T-helper 1 cell (primary cell): ENCODE results near the gene HRH1.
"Not testable (repeated sequence)": the region's sequence is repeated elsewhere in the genome, so short reads cannot be mapped to it uniquely, and the experiment has no call there.

Experiments used
- DNase-seq, 5 donors: peaks; one replicate each; pipeline ENCODE4 v3.0.0-alpha.2; 2012 to 2020
- total RNA-seq, 4 donors: gene quantifications; one replicate each; lab custom pipeline; 2026; lab: John Stamatoyannopoulos, UW

HRH1 gene, protein sequence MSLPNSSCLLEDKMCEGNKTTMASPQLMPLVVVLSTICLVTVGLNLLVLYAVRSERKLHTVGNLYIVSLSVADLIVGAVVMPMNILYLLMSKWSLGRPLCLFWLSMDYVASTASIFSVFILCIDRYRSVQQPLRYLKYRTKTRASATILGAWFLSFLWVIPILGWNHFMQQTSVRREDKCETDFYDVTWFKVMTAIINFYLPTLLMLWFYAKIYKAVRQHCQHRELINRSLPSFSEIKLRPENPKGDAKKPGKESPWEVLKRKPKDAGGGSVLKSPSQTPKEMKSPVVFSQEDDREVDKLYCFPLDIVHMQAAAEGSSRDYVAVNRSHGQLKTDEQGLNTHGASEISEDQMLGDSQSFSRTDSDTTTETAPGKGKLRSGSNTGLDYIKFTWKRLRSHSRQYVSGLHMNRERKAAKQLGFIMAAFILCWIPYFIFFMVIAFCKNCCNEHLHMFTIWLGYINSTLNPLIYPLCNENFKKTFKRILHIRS
- total RNA-seq = 0 to 0.36 (median 0.15) reads per million in 4 donors

DNA sequence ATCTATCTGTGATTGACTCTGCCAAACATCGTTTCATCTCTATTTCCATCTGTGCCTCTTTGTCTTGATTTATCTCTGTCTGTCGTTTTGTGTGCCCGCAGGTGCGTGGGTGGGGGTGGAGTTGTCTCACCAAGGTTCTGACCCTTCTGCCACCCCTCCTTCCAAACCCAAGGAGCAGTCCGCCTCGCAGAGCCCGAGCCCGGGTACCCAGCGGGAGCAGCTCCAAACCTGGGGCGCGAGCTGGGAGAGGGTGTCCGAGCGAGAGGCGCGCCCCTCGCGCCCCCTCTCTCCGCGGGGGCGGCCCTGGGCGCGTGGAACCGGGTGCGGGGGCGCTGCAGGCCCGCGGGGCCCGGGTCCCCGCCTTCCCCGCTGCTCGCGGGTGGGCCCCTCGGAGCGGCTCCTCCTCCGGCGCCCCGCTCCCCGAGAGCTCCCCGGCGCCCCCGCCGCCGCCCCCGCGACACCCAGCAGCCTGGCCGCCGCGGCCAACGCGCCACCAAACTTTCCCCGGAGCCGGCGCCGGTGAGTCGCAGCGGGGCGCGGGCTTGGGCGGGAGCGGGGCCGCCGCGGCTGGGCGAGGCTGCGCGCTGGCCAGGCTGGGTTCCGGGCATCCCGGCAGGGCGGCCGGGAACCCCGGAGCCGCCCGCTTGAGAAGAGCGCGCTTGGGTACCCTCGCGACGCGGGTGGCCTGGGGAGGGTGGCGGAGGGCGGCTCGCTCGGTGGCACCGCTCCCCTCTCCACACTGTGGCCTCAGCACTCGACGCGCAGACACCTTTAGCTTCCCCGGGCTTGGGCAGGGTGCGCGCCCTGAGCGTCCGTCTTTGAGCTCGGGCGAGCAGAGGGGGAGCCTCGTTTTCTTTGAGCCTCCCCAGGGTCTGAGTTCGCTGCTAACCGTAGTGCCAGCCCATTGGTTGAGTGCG is at the start of gene HRH1:
Gene HRH1, plus strand, starts transcription at position 458 of the 917 bp plus-strand sequence. CDS start 104,545 bp downstream, outside the sequence.
- DNase-seq = no peak

- DNase-seq = not testable (repeated sequence)
Measured at GRCh38 chr3:11113316-11113715, 41.0 kb upstream of the HRH1 start.

DNA sequence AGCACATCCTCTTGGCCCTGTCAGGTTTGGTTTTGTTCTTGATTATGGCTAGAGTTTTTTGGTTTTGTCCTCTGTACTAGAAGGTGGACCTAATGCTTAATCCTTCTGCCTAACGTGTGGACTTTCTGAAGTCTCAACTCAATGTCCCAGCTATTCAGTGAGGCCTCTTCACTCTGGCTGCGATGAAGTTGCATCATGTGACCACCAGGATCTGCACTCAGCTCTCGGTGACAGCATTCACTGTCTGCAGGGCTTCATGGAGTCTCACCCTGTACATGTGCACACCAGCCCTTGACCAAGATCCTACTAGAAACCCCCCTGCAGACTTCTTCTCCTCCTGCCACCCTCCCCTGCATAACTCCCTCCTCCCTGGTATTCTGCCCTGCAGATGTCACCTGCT is 38.7 kb upstream of the HRH1 start:
- no peak for DNase-seq

GRCh38 chr3:11116336-11117059 is 37.8 kb upstream of the HRH1 start:
- no peak for DNase-seq

GRCh38 chr3:11117591-11117990 is 36.7 kb upstream of the HRH1 start:
- DNase-seq = no peak

DNA sequence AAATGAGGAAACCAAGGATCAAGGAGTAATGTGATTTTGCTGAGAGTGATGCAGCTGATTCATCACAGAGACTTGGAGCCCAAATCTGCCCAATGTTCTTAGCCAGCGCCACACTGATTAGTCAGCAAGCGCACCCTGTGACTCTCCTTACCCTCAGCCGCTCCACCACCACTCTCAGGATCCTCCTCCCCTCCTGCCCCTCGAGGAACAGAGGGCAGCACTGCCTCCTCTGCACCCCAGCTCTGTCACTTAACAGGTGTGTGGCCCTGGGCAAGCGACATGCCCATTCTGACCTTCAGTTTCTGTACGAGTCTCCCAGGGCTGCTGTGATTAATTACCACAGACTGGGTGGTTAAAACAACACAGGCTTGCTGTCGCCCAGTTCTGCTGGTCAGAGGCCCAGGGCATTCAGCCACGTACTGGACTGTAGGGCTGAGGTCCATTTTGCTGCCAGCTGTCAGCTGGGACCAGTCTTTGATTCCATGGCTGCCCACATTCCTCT is 36.1 kb upstream of the HRH1 start:
- DNase-seq = no peak

- no peak for DNase-seq
Measured at GRCh38 chr3:11120091-11120805, 34.0 kb upstream of the HRH1 start.

- DNase-seq = no peak
Measured at GRCh38 chr3:11126653-11127052, 27.6 kb upstream of the HRH1 start.

DNA sequence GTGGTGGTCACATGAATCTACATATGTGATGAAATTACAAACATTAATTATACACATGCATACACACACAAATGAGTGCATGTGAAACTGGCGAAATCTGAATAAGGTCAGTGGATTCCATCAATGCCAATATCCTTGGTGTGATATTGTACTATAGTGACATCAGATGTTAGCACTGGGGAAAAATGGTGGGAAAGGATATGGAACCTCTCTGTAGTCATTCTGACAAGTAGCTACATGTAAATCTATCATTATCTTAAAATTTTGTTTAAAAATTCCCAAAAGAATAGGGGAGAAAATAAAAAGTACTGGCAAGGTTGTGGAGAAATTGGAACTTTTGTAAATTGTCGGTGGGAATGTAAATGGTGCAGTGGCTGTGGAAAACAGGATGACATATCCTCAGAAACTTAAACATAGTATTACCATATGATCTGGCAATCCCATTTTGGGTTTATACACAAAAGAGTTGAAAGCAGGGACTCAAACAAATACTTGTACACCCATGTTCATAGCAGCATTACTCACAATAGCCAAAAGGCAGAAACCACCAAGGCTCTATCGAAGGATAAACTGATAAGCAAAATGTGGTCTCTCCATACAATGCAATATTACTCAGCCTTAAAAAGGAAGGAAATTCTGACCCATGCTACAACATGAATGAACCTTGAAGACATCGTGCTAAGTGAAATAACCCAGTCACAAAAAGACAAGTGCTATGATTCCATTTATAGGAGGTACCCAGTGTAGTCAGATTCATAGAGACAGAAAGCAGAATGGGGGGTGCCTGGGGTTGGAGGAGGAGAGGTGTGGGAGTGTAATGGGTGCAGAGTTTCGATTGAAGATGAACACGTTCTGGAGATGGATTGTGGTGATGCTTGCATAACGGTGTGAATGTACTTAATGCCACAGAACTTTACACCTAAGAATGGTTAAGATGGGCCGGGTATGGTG is 25.3 kb upstream of the HRH1 start:
- no peak for DNase-seq

DNA sequence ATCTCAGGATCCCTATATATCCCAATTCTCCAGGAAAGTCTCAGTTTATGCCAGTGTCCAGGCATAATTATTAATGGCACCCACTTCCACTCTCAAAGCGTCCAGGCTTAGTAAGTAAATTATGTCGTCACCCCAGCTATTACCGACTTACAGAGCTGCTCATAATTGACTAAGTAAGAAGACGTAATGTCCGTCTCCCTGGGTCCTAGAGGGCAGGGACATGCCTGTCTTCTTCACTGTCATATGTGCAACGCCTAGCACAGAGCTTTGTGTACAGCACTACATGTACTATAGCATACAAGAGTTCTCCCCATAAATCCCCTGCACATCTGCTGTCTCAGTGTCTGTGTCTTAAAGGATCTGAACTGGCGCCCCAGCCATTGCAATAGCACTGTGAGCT is 23.9 kb upstream of the HRH1 start:
- no peak for DNase-seq

GRCh38 chr3:11131371-11131770 is 22.9 kb upstream of the HRH1 start:
- no peak for DNase-seq

GRCh38 chr3:11131886-11132285 is 22.4 kb upstream of the HRH1 start:
- DNase-seq = not testable (repeated sequence)

- DNase-seq = no peak
Measured at GRCh38 chr3:11132861-11133260, 21.4 kb upstream of the HRH1 start.

GRCh38 chr3:11134794-11135193 is 19.5 kb upstream of the HRH1 start:
- no peak for DNase-seq

GRCh38 chr3:11136116-11136515 is 18.2 kb upstream of the HRH1 start:
- no peak for DNase-seq

DNA sequence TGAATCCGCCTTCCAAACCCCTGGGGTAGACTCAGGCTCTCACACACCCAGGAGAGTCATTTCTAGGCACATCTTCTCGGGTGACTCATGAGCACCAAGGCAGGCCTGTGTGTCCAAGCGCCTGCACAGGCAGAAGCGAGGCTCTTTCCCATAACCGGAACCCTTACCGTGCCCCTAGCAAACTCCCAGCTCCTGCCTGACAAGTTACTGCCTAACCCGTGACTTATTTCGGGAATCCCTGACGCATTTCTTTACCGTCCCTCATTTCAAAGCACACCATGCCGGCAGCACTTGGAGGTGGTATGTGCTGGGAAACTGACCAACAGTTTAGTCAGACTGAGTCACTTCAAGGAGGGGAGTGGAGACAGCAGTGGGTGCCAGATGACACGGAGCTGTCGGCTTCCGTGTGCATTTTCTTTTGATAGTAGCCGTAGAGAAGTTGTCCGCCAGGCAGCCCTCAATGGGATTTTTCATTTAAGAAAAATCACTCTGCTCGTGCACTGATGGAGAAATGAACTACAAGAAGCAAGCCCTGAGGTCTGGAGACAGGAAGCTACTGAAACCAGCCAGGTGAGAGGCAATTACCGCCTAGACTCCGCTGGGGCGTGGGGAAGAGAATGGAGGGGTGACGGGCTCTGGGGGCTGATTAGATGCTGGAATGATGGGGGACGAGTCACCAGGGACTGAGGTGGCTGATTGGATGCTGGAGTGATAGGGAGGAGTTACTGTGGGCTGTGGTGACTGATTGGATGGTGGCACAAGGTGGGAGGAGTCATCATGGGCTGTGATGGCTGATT is 17.3 kb upstream of the HRH1 start:
- DNase-seq = no peak

DNA sequence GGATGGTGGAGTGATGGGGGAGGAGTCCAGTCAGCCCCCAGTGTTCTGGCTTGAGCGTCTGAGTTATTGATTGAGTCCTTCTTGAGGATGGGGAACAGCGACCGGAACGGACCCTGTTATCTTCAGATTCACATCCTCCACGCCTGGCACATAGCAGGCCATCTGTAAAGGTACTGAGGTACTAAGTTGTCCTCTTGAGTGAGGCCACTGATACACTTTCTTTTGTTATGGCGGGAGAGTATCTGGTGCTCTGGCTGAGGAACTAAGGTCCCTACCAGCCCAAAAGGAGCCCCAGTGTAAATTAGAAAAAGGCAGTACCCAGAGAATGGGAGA is 16.7 kb upstream of the HRH1 start:
- DNase-seq = no peak

DNA sequence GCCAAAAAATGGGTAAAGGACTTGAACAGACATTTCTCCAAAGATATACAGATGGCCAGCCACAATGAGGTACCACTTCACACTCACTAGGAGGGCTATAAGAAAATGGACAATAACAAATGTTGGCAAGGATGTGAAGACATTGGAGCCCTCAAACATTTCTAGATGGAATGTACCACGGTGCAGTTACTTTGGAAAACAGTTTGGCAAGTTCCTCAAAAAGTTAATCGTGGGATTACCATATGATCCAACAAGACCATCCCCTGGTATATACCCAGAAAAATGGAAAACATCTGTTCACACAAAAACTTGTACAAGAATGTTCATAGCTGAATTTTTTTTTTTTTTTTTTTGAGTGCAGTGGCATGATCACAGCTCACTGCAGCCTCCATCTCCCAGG is 15.9 kb upstream of the HRH1 start:
- no peak for DNase-seq

DNA sequence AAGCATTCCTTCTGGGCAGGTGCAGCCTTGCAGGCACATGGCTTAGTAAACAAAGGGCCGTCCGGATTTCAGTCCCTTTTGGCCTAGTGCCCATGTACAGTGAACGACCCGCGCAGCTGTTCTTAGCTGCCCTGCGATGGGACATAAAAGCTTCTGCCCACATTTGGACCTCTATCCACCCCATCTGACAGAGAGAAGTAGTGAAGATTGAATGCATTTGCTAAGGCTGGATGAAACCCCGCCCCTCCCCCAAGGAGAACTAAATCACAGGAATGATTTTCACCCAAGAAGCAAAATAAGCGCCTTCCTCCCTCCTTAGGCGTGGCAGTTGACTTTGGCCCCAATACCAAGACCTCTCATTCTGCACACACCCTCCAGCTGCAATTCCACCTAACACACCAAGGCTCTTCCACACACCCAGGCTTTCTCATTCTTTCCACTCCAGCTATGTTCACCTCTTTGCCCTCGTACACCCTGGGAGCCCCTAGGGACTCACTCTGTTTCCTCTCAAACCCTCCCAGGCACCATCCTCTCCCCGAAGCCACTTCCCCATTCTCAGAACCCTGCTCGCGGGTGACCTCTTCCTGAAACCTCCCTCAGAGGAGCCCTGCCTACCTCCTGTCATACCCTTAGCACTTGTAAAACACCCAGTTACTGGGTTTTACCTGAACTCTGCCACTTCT is 14.1 kb upstream of the HRH1 start:
- DNase-seq = peak in 1 of 5 donors; percentile 80
